GM18867 (cell line): ENCODE data around the gene CCDC171.

ENCODE experiments used
- ATAC-seq: cut with Tn5 transposase; IDR thresholded peaks from one replicate; pipeline ENCODE4 v1.9.1; 2021; ENCODE audit warnings: mild to moderate bottlenecking, moderate library complexity; ENCODE audit not compliant: unreplicated experiment

Gene CCDC171

DNA sequence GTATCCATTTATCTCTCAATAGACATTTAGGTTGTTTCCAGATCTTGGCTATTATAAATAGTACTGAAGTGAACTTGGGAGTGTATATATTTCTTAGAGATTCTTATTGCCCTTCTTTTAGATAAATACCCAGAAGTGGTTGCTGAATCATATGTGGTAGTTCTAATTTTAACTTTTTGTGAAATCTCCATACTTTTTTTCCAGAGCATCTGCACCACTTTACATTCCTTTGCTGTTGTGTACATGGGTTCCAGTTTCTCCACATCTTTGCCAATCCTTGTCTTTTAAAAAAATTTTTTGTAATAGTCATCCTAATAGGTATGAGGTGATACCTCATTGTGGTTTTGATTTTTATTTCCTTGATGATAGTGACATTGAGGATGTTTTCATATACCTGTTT lies 303.7 kb downstream of the CCDC171 start:
- no peak for ATAC-seq

DNA sequence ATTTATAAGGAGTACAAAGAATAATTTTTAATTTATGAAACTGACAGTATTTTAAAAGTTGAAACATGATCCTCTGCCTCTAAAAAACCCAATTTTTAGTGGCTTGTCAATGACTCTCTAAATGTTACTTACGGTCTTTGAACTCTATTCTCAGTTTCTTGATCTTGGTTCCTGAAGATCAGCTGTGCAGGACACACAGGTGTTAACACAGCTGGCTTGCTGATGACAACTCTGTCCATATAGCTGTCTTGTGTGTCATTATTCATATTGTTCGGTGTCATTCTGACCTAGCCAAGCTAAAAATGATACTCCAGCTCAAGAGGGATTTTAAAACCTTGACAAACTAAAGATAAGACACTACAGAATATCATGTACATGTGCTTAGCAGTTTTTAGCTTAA lies 314.5 kb downstream of the CCDC171 start:
- ATAC-seq, result no peak

- ATAC-seq, result no peak
Observed at GRCh38 chr9:15867988-15868387, 315.1 kb downstream of the CCDC171 start.

GRCh38 chr9:15873573-15874177 lies 320.8 kb downstream of the CCDC171 start:
- ATAC-seq, result peak; percentile 84

- ATAC-seq, result no peak
Observed at GRCh38 chr9:15882328-15882727, 329.5 kb downstream of the CCDC171 start.

- ATAC-seq, result no peak
Observed at GRCh38 chr9:15882883-15883282, 330.0 kb downstream of the CCDC171 start.

DNA sequence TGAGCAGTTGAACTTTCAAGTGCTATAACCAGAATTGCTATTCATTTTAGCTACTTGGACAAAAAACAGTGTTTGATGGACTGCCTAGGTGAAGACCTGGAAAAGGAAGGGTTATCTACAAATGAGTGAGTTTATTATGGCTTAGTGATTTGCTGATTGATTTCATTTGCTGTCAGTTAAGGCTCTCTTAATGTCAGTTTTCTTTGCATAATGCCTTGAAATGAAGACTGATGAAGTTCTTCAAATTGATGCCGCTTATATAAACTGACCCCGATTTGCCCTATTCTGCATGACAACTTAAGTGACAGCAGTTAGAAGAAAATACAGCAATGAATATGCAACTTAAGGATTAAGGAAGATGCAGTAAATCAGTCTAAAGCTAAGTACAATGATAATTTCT lies 332.6 kb downstream of the CCDC171 start:
- ATAC-seq, result no peak

DNA sequence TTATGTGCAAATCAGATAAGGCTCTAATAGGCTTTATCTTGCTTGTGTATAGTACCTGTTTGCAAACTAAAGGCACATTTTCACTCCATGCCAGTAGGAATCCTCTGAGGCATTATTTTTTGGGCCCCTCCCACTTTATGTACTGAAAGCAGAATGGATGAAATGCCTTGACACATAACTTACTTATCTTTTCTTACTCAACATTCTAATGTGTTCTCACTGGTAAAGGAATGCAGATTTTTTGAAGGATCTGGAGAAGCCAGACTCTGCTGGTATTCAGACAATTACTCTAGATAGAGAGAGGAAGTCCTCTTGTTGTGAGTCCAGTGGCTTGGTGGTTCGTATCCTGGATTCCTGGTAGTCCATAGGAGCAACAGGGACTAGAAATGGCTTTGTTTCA lies 336.7 kb downstream of the CCDC171 start:
- no peak for ATAC-seq

GRCh38 chr9:15901572-15901971 lies 348.7 kb downstream of the CCDC171 start:
- no peak for ATAC-seq

- no peak for ATAC-seq
Observed at GRCh38 chr9:15909297-15909696, 356.5 kb downstream of the CCDC171 start.

- no peak for ATAC-seq
Observed at GRCh38 chr9:15915711-15916110, 362.9 kb downstream of the CCDC171 start.

DNA sequence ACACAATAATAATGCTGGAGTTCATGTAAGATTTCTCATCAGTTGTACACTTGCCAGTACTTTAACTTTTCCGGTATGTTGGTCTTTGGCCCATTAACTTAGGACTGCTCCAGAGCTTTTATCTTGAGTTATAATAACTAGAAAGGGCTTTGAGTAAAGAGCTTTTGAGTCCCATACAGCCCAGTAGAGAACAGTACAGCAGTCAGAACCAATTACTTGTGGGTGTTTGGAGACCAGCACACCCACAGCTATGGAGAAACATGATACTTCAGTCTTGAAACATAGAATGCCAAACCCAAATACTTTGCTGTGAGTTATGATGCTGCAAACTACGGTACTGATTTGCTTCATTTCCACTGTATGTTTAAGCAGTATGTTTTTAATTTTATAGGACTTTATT lies 374.3 kb downstream of the CCDC171 start:
- ATAC-seq, result no peak

DNA sequence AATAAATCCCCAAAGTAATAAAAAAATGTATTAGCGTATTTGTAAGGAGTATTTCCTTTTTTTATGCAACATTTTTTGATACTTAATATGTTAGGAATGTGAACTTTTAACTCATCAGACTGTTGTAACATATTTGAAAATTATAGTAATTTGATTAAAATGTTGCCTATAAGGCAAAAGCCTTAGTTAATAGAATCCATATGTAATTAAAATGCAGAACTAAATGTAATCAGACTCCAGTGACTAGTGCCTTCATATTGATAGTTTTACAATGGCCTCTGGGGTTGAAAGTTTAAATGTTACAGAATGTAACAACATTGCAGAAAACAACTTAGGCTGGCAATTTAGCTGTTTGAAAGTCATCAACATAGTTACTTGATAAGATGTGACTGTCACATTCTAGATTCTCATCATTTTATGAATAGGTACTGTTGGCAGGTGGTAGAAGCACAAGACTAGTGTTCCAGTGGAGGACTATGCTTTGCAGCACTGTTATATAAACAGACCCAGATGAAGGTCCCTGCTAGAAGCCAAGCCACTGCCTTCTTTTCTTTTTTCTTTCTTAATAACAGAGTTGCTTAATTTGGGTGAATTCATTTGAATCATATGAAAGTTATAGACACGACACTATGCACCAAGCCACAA lies 382.9 kb downstream of the CCDC171 start:
- no peak for ATAC-seq

DNA sequence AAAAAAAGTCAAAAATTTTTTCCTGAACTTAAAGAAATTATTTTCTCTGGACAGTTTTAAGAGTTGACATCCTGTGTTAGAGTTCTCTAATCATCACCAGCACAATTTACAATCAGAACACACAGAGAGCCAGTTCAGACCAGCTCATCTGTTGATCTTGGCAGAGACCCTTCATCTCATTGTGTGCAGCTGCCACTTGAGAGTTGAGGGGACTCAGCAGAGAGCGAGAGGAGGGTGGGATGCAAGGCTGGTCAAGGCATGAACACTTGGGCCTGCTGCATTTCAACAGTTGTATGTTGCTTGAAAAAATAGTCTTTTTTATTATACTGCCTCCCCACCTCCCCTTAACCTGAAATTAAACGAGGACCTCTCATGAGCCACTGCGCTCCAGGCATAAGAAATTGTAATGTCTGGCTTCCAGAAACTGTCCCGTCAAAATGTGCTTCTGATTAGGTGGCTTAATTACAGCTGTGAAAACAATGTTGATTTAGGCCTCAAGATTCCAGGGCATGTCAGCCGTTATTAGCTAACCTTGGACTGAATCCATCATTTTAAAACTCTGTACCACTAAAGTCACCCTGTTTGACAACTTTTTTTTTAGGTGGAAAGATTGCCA lies 383.6 kb downstream of the CCDC171 start:
- ATAC-seq, result no peak

DNA sequence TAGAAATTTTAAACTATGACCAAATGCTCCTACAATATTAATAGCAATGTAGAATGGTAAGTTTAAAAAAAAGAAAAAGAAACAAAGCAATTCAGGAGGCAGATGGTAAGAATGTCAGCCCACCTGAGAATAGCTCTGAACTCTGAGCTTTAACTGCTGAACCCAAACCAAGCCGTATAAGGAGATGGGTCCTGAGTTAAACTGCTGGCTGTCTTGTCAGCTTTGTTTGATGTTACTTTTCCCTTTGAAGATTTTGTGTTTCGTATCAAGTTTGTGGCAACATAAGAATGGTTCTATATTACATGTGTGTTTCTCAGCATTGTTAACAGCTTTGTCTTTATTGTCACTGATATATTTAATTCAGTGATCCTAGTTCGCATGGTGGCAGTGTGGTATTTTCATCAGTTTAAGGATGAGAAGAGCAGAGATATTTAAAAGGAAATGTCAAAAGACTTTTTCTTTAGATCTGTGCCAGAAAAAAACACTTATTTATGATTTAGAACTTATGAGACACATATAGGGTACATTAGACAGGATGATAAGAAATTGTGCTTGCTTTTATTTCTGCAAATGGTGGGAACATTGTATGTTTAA lies 390.1 kb downstream of the CCDC171 start:
- ATAC-seq, result no peak

- ATAC-seq, result no peak
Observed at GRCh38 chr9:15944341-15944740, 391.5 kb downstream of the CCDC171 start.

GRCh38 chr9:15959663-15960062 lies 406.8 kb downstream of the CCDC171 start:
- ATAC-seq, result peak; percentile 79

DNA sequence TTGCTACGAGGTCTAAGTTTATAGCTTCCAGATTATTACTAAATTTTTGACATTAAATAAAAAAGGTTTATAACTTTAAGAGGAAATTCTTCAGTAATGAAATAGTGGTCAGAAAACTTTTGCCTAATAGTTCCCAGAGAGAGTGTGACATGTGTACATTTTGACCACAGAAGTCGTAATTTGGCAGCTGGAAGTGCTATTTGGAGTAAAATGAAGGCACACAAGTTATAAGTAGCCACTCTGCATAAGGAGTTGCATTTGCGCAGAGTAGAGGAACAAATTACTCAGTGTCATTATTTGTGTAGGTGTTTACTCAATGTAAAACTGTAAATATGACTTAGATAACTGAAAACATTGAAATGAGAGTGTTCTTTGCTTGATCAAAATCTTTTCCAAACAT lies 408.4 kb downstream of the CCDC171 start:
- ATAC-seq, result no peak

DNA sequence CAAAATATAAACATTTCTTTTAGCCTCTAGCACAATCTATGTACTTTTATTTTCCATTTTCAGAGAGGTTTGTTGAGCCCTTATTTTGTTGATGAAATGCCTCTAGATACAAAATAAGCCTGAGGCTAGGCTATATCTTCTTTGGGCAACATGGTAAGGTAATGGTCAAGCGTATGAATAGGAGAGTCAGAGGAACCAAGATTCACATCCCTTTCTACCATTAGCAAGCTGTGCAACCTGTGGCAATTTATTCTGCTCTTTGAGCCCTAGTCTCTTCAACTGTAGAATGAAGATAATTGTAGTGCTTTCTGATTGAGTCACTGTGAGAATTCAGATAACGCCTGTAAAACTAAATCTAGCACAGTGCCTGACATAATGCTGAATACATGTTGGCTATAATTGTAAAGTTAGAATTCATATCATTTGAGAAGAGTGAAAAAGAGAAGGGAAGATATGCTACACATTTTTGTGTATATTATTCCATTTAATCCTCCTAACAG lies 412.5 kb downstream of the CCDC171 start:
- no peak for ATAC-seq

DNA sequence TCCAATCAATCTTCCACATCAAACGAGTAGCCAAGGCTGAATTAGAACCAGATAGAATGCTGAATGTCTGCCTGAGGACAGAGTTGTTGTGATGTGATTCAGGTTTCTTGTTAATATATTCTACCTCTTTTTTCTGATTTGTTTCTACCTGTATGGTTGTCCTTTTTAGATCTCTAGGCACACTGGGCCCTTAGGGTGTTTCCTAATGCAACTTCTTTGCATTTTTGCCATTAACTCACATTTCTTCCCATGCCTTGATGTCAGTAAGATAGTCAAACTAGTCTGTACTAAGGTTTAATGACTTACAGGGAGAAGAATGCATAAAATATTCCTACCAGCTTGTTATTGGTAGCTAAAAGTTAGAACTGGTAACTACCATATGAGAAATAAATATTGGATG lies 413.6 kb downstream of the CCDC171 start:
- ATAC-seq, result no peak

DNA sequence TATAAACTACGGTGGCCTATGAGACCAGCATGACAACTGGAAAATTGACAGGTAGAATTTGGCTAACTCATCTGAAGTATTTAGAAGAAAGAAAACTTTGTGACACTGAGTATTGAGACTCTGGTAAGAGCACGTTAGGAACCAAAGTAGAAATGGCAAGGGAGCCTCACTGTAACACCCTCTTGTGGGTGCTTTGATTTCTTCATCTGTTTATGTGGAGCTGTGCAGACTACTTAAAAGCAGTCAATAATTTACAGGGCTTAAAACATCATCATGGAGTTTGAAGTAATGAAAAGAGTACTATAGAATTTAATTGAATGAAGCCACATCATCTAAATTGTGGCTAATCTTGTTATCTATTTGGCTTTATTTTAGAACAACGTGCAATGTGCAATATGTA lies 414.2 kb downstream of the CCDC171 start:
- no peak for ATAC-seq

- no peak for ATAC-seq
Observed at GRCh38 chr9:15972760-15973159, 419.9 kb downstream of the CCDC171 start.
